ENCODE data around the gene CFAP77.
"Not testable (repeated sequence)": the region's sequence is repeated elsewhere in the genome, so short reads cannot be mapped to it uniquely, and the experiment has no call there.

CFAP77 gene

GRCh38 chr9:132547976-132548730 is 138.1 kb downstream of the CFAP77 start:
- DNase-seq (ENCODE audit: low read depth) = no peak

- no peak for DNase-seq (ENCODE audit: low read depth)
Observed at GRCh38 chr9:132548751-132549640, 139.0 kb downstream of the CFAP77 start.

- DNase-seq (ENCODE audit: low read depth) = no peak
Observed at GRCh38 chr9:132551556-132551955, 141.5 kb downstream of the CFAP77 start.

GRCh38 chr9:132552041-132552440 is 142.0 kb downstream of the CFAP77 start:
- DNase-seq (ENCODE audit: low read depth) = no peak

- DNase-seq (ENCODE audit: low read depth) = no peak
Observed at GRCh38 chr9:132554755-132555154, 144.7 kb downstream of the CFAP77 start.

GRCh38 chr9:132555528-132555927 is 145.5 kb downstream of the CFAP77 start:
- DNase-seq (ENCODE audit: low read depth) = no peak

GRCh38 chr9:132556235-132556634 is 146.2 kb downstream of the CFAP77 start:
- DNase-seq (ENCODE audit: low read depth) = no peak

GRCh38 chr9:132556714-132557113 is 146.7 kb downstream of the CFAP77 start:
- no peak for DNase-seq (ENCODE audit: low read depth)

GRCh38 chr9:132557159-132557558 is 147.1 kb downstream of the CFAP77 start:
- no peak for DNase-seq (ENCODE audit: low read depth)

GRCh38 chr9:132559711-132560110 is 149.7 kb downstream of the CFAP77 start:
- DNase-seq (ENCODE audit: low read depth) = no peak

GRCh38 chr9:132560616-132561202 is 150.7 kb downstream of the CFAP77 start:
- no peak for DNase-seq (ENCODE audit: low read depth)

GRCh38 chr9:132562306-132562573 is 152.2 kb downstream of the CFAP77 start:
- DNase-seq (ENCODE audit: low read depth) = no peak

- DNase-seq (ENCODE audit: low read depth) = no peak
Observed at GRCh38 chr9:132564526-132564925, 154.5 kb downstream of the CFAP77 start.

- not testable (repeated sequence) for DNase-seq (ENCODE audit: low read depth)
Observed at GRCh38 chr9:132568787-132569186, 158.8 kb downstream of the CFAP77 start.

GRCh38 chr9:132571806-132572600 is 162.0 kb downstream of the CFAP77 start:
- DNase-seq (ENCODE audit: low read depth) = no peak

GRCh38 chr9:132572921-132573320 is 162.9 kb downstream of the CFAP77 start:
- no peak for DNase-seq (ENCODE audit: low read depth)

- no peak for DNase-seq (ENCODE audit: low read depth)
Observed at GRCh38 chr9:132575005-132575609, 165.1 kb downstream of the CFAP77 start.

- DNase-seq (ENCODE audit: low read depth) = no peak
Observed at GRCh38 chr9:132575811-132576210, 165.8 kb downstream of the CFAP77 start.

GRCh38 chr9:132577119-132577518 is 167.1 kb downstream of the CFAP77 start:
- no peak for DNase-seq (ENCODE audit: low read depth)

GRCh38 chr9:132578367-132578932 is 168.4 kb downstream of the CFAP77 start:
- DNase-seq (ENCODE audit: low read depth) = no peak

- no peak for DNase-seq (ENCODE audit: low read depth)
Observed at GRCh38 chr9:132579427-132579798, 169.4 kb downstream of the CFAP77 start.
